Colonic mucosa (tissue), 4 donors: ENCODE data around the gene SLC9C2. TPM values are rescaled to one million over a fixed set of nuclear protein-coding genes. Genes with fewer than 3 reads are reported as not detected.
A peak's percentile ranks its signal among the peaks of the same experiment; 100 is the strongest.
"Not testable (repeated sequence)": the region's sequence is repeated elsewhere in the genome, so short reads cannot be mapped to it uniquely, and the experiment has no call there.

Source experiments
- DNase-seq: peaks from one replicate; pipeline ENCODE4 v3.0.0-alpha.2; 2020
- H3K27ac ChIP-seq: fragments of 200-600 bp; one replicate; pipeline ENCODE4 v1.8.0; 2021
- H3K27me3 ChIP-seq: fragments of 200-600 bp; one replicate; pipeline ENCODE4 v1.8.0; 2021
- H3K36me3 ChIP-seq: fragments of 200-600 bp; one replicate; pipeline ENCODE4 v1.8.0; 2021
- H3K4me1 ChIP-seq: fragments of 200-600 bp; one replicate; pipeline ENCODE4 v1.8.0; 2021; ENCODE audit warnings: mild to moderate bottlenecking
- H3K4me3 ChIP-seq: fragments of 200-600 bp; one replicate; pipeline ENCODE4 v1.8.0; 2021
- H3K9ac ChIP-seq, 2 donors: one replicate each; pipeline ENCODE4 v1.7.0; 2013; ENCODE audit warnings: control low read depth in 2 of 2, low read depth in 2 of 2, low read length in 2 of 2
- H3K9me3 ChIP-seq: fragments of 200-600 bp; one replicate; pipeline ENCODE4 v1.8.0; 2021
- CTCF ChIP-seq: fragments of 200-600 bp; IDR thresholded peaks from one replicate; pipeline ENCODE4 v1.8.0; 2022; ENCODE audit warnings: antibody characterized with exemption, mild to moderate bottlenecking
- intact Hi-C: fragments of 100-400 bp; cut with DNase I; formaldehyde crosslinking; loops from one replicate; pipeline ENCODE4 v1.14.1; 2022
- total RNA-seq, 2 donors: library from RNA; stranded (reverse); fragmentation: NEBNext Ultra II Directional in 1 of 2; extraction: Animal tissue kit (Norgen Biotek cat#: 25700) in 1 of 2; gene quantifications; one replicate each; pipeline ENCODE4 v1.2.1, GENCODE V29; 2021
- donor health status: healthy.
- donor health status: DM: no; HTN: no; CAD: no.
- donor health status: DM: no; HTN: no; CAD: no.

SLC9C2 gene
- total RNA-seq, 2 donors from 2014 or later, result not detected

GRCh38 chr1:173638043-173639021, 35.5 kb upstream of the SLC9C2 start:
- Histone ChIP-seq H3K36me3 (no peaks in the 10 kb centered on the region), H3K9me3 (no peaks in the 10 kb centered on the region), H3K27ac (no peak overlapping the region), H3K27me3 (no peaks in the 10 kb centered on the region), H3K9ac (no peak overlapping the region), H3K4me3 (no peak overlapping the region), H3K4me1 (no peaks in the 10 kb centered on the region)
- DNase-seq, result no peak
- intact Hi-C loops, result no loop called here
- no peak for TF ChIP-seq CTCF

GRCh38 chr1:173637236-173638042, 34.6 kb upstream of the SLC9C2 start:
- intact Hi-C loops, H3K4me1 ChIP-seq, H3K36me3 ChIP-seq, H3K4me3 ChIP-seq, H3K27me3 ChIP-seq, H3K9ac ChIP-seq, H3K27ac ChIP-seq, H3K9me3 ChIP-seq: not testable (repeated sequence)
- peak; percentile 14 for DNase-seq

GRCh38 chr1:173635116-173635515, 32.2 kb upstream of the SLC9C2 start, which contains the start of gene TEX50:
Gene TEX50 (plus strand): TSS chr1:173635338. CDS start chr1:173635522, 184 bp downstream.
- Histone ChIP-seq H3K9me3 (no peaks in the 10 kb centered on the region), H3K4me3 (no peak within 1 kb of the TSS), H3K27me3 (no peaks in the 10 kb centered on the region), H3K27ac (no peak within 1 kb of the TSS), H3K4me1 (no peaks in the 10 kb centered on the region), H3K36me3 (no peaks in the 10 kb centered on the region), H3K9ac (no peak within 1 kb of the TSS)
- TF ChIP-seq CTCF, result no peak
- DNase-seq, result no peak
- intact Hi-C loops, result no loop called here

- no peaks in the 10 kb centered on the region for H3K27me3 ChIP-seq
- H3K4me1 ChIP-seq, result no peaks in the 10 kb centered on the region
- no peak for TF ChIP-seq CTCF
- DNase-seq, result no peak
- no peaks in the 10 kb centered on the region for H3K9me3 ChIP-seq
- no peak overlapping the region for H3K27ac ChIP-seq
- no peaks in the 10 kb centered on the region for H3K36me3 ChIP-seq
- intact Hi-C loops, result no loop called here
- H3K9ac ChIP-seq, result no peak overlapping the region
- no peak overlapping the region for H3K4me3 ChIP-seq
Observed at GRCh38 chr1:173628888-173629287, 26.0 kb upstream of the SLC9C2 start.

- TF ChIP-seq CTCF, result no peak
- Histone ChIP-seq H3K9ac (no peak overlapping the region), H3K9me3 (no peaks in the 10 kb centered on the region), H3K4me3 (no peak overlapping the region), H3K27ac (no peak overlapping the region), H3K36me3 (no peaks in the 10 kb centered on the region), H3K27me3 (no peaks in the 10 kb centered on the region), H3K4me1 (no peaks in the 10 kb centered on the region)
- intact Hi-C loops, result no loop called here
- no peak for DNase-seq
Observed at GRCh38 chr1:173627269-173627668, 24.4 kb upstream of the SLC9C2 start.
